DND-41 (cell line): Measurements from ENCODE around the gene TK2.
"Not testable (repeated sequence)": the region's sequence is repeated elsewhere in the genome, so short reads cannot be mapped to it uniquely, and the experiment has no call there.

Experiments
- ATAC-seq: fragments of 200-7000 bp; cut with Tn5 transposase; 3 replicates; pipeline ENCODE4 v1.9.1; 2021; ENCODE audit warnings: low read depth; ENCODE audit not compliant: insufficient read depth
- DNase-seq: peaks from one replicate; pipeline ENCODE4 v3.0.0-alpha.2; 2020
- H2AFZ ChIP-seq: 2 replicates; pipeline ENCODE4 v1.6.0; 2012; ENCODE audit warnings: low read depth, low read length
- H3K27ac ChIP-seq: 2 replicates; pipeline ENCODE4 v1.5.1; 2012; ENCODE audit warnings: low read length, inconsistent platforms
- H3K27me3 ChIP-seq: fragments of 200-600 bp; sonication (generic); 2 replicates; pipeline ENCODE4 v1.6.0; 2012; ENCODE audit warnings: low read length, mild to moderate bottlenecking, inconsistent platforms; ENCODE audit not compliant: insufficient read depth, poor library complexity
- H3K36me3 ChIP-seq: 2 replicates; pipeline ENCODE4 v1.5.1; 2012; ENCODE audit warnings: low read length, inconsistent platforms; ENCODE audit not compliant: insufficient read depth
- H3K4me1 ChIP-seq: 2 replicates; pipeline ENCODE4 v1.5.1; 2012; ENCODE audit warnings: mild to moderate bottlenecking, low read length; ENCODE audit not compliant: insufficient read depth
- H3K4me2 ChIP-seq: 2 replicates; pipeline ENCODE4 v1.6.0; 2012; ENCODE audit warnings: mild to moderate bottlenecking, moderate library complexity, low read length, inconsistent platforms; ENCODE audit not compliant: insufficient read depth
- H3K4me3 ChIP-seq, 2 experiments: fragments of 200-600 bp in 1 of 2; shearing (Covaris generic) in 1 of 2; 2 replicates each; pipeline ENCODE4 v1.5.1; 2012 to 2016; ENCODE audit warnings: inconsistent platforms in 2 of 2, low read length in 2 of 2, mild to moderate bottlenecking in 2 of 2, low read depth in 1 of 2, moderate library complexity in 1 of 2
- H3K79me2 ChIP-seq: 2 replicates; pipeline ENCODE4 v1.6.0; 2012; ENCODE audit warnings: low read length, inconsistent platforms; ENCODE audit not compliant: insufficient read depth
- H3K9ac ChIP-seq: 2 replicates; pipeline ENCODE4 v1.6.0; 2012; ENCODE audit warnings: low read depth, mild to moderate bottlenecking, inconsistent platforms, low read length, moderate library complexity
- H3K9me3 ChIP-seq: 2 replicates; pipeline ENCODE4 v1.5.1; 2012; ENCODE audit warnings: low read length, moderate library complexity, mild to moderate bottlenecking, inconsistent platforms; ENCODE audit not compliant: insufficient read depth, severe bottlenecking
- H4K20me1 ChIP-seq: 2 replicates; pipeline ENCODE4 v1.6.0; 2012; ENCODE audit warnings: low read length; ENCODE audit not compliant: insufficient read depth
- EZH2 ChIP-seq: IDR thresholded peaks from 3 replicates; pipeline ENCODE4 v1.6.1; 2012; ENCODE audit warnings: borderline replicate concordance, low read depth, mild to moderate bottlenecking, moderate library complexity, low read length, inconsistent platforms; ENCODE audit not compliant: severe bottlenecking
- TF ChIP-seq, protein P1 (sequence below): IDR thresholded peaks from 2 replicates; pipeline ENCODE4 v1.5.1; 2012; ENCODE audit warnings: borderline replicate concordance, low read length, moderate library complexity, mild to moderate bottlenecking; ENCODE audit not compliant: poor library complexity, severe bottlenecking; ENCODE audit errors: extremely low read depth

TK2 gene

DNA sequence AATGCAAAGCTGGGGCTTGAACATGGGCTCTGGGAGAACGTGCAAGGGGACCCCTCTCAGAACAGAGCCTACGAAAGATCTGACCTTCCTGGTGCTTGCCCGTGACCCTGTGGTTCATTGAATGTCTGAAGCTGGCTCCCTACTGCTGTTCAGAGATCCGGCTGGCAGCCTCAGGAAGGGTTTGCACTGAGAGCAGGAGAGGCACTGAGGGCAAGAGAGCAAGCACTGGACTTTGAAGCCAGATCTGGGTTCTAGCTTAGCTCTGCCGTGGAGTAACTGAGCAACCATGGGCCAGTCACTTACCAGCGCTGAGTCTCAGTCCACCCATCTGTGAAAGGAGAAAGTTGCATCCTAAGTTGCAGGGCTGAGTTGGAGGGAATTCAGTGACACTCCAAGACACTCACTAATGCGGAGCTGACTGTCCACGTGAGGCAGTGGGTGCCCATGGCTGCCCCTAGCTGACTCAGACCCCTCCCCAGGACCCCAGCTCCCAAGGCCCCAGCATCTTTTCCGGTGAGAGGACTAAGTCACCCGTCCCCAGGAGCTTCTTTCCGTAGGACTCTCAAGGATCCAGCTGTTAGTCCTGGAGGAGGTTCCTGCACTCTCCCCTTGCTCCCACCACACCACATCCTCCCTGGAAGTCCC is 81.5 kb downstream of the TK2 start:
- Histone ChIP-seq H3K36me3 (no peaks in the 10 kb centered on the region), H2AFZ (no peak overlapping the region), H3K79me2 (no peaks in the 10 kb centered on the region), H3K9me3 (no peaks in the 10 kb centered on the region), H3K4me3 (no peak overlapping the region), H3K27ac (no peak overlapping the region), H3K27me3 (no peaks in the 10 kb centered on the region), H3K4me1 (no peaks in the 10 kb centered on the region), H3K4me2 (no peak overlapping the region), H3K9ac (no peak overlapping the region), H4K20me1 (no peaks in the 10 kb centered on the region)
- ATAC-seq (no peak), DNase-seq (no peak)
- TF ChIP-seq EZH2 = no peak
- TF ChIP-seq, protein P1, sequence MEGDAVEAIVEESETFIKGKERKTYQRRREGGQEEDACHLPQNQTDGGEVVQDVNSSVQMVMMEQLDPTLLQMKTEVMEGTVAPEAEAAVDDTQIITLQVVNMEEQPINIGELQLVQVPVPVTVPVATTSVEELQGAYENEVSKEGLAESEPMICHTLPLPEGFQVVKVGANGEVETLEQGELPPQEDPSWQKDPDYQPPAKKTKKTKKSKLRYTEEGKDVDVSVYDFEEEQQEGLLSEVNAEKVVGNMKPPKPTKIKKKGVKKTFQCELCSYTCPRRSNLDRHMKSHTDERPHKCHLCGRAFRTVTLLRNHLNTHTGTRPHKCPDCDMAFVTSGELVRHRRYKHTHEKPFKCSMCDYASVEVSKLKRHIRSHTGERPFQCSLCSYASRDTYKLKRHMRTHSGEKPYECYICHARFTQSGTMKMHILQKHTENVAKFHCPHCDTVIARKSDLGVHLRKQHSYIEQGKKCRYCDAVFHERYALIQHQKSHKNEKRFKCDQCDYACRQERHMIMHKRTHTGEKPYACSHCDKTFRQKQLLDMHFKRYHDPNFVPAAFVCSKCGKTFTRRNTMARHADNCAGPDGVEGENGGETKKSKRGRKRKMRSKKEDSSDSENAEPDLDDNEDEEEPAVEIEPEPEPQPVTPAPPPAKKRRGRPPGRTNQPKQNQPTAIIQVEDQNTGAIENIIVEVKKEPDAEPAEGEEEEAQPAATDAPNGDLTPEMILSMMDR = no peak

GRCh38 chr16:66467611-66468010 is 82.3 kb downstream of the TK2 start:
- H3K9me3 ChIP-seq = no peaks in the 10 kb centered on the region
- no peak overlapping the region for H3K4me2 ChIP-seq
- H3K4me1 ChIP-seq = no peaks in the 10 kb centered on the region
- H2AFZ ChIP-seq = no peak overlapping the region
- no peaks in the 10 kb centered on the region for H3K79me2 ChIP-seq
- no peaks in the 10 kb centered on the region for H3K27me3 ChIP-seq
- H3K9ac ChIP-seq = no peak overlapping the region
- TF ChIP-seq EZH2 = no peak
- TF ChIP-seq, protein P1 = no peak
- ATAC-seq (no peak), DNase-seq (no peak)
- no peaks in the 10 kb centered on the region for H4K20me1 ChIP-seq
- H3K27ac ChIP-seq = no peak overlapping the region
- H3K36me3 ChIP-seq = no peaks in the 10 kb centered on the region
- no peak overlapping the region for H3K4me3 ChIP-seq

DNA sequence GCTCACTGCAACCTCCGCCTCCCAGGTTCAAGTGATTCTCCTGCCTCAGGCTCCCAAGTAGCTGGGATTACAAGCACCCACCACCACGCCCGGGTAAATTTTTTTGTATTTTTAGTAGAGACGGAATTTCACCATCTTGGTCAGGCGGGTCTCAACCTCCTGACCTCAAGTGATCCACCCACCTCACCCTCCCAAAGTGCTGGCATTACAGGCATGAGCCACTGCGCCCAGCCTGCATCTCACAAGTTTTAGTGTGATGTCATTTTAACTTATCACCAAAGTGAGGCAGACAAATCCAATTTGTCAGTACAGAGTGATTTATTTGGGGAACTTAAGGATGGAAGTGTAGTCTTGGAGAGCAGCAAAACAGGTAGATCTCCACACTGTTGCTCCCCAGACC is 83.3 kb downstream of the TK2 start:
- not testable (repeated sequence) for H3K27me3 ChIP-seq, DNase-seq, H3K4me1 ChIP-seq, H3K36me3 ChIP-seq, ATAC-seq, H3K4me3 ChIP-seq, H3K79me2 ChIP-seq, H4K20me1 ChIP-seq, H2AFZ ChIP-seq, H3K9ac ChIP-seq, H3K27ac ChIP-seq, H3K9me3 ChIP-seq, H3K4me2 ChIP-seq

GRCh38 chr16:66465946-66466345 is 84.0 kb downstream of the TK2 start:
- ATAC-seq, H3K4me2 ChIP-seq, H3K36me3 ChIP-seq, H4K20me1 ChIP-seq, H3K27me3 ChIP-seq, H3K9ac ChIP-seq, H3K27ac ChIP-seq, H3K79me2 ChIP-seq, DNase-seq, H3K4me3 ChIP-seq, H3K9me3 ChIP-seq, H2AFZ ChIP-seq, H3K4me1 ChIP-seq: not testable (repeated sequence)
